ENCODE results near the gene SERGEF.

SERGEF gene

DNA sequence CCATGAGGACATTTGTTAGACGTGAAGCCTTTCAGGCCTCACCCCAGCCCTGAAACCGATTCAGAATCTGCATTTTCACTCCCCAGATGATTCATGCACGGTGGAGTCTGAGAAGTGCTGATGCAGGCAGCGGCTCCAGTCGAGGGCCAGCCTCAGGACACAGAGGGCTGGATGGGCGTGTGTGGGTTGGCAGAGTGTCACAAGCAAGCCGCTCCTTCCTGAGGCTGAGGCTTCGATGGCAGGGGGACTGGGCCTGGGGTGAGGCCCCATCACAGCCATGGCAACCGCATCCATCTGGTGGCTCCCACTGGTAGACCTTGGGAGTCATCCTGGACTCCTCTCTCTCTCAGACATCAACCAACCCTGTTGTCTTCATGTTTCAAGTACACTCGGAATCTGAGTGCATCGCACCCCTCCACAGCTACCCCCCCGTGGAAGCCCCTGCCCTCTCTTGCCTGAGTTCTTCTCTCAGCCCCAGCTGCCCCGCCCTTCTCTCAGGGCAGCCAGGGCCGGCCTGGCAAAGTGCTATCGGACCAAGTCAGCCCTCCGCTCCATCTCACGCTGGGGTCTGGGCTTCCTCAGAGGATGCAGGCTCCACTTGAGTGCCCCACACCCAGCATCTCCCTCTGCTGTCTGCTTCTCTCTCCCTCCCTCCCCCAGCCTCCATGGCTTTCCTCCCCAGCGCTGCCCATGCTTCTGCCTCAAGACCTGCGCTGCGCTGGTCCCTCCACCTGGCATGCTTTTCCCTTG lies 267.6 kb downstream of the SERGEF start:
- no peak for DNase-seq

DNA sequence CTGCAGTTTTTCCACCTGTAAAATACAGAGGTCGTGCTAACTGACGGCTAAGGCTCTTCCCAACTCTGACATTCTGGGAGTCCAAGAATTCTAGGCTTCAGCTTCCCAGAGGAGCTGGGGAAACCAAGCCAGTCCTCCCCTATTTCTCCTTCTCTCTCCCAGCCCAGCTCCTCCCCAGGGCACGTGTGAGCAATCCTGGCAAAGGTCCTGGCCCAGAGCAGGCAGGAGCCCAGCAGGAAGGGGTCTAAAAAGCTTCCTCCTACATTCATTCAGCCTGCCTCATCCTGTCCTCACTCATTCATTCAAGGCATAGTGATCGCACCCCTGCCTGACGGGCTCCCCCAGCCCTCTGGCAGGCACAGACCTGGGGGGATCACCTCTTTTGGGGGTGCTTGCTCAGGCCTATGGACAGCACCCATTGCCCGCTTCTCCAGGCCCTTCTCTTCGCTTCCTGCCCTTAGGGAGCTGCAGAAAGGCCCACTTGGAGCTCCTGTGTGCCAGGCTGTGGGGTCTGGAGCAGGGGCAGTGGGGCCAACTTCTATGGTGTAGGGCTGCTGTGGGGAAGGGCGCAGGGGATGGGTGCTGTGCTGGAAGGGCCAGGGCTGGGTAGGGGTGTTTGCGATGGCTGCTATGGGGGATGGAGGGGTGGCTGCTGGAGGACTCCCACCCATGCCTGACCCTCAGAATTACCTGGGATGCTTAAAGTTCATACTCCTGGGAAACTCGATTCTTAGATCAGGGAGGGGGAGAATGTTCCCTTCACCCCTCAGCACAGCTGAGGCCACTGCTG lies 268.5 kb downstream of the SERGEF start:
- no peak for DNase-seq

DNA sequence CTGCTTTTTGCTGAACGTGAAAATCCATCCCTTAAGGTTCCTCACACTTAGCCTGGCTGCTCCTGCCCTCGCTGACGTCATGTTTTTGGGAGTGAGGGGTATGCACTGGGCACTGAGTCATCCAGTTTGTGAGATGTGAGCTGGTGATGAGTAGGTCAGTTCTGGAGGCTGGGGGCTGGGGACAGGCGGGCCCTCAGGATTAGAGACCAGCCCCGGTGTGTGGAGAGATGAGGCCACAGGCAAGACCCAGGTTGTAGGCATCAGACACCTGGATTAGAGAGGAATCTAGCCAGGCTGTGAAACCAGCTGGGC lies 269.1 kb downstream of the SERGEF start:
- no peak for DNase-seq

DNA sequence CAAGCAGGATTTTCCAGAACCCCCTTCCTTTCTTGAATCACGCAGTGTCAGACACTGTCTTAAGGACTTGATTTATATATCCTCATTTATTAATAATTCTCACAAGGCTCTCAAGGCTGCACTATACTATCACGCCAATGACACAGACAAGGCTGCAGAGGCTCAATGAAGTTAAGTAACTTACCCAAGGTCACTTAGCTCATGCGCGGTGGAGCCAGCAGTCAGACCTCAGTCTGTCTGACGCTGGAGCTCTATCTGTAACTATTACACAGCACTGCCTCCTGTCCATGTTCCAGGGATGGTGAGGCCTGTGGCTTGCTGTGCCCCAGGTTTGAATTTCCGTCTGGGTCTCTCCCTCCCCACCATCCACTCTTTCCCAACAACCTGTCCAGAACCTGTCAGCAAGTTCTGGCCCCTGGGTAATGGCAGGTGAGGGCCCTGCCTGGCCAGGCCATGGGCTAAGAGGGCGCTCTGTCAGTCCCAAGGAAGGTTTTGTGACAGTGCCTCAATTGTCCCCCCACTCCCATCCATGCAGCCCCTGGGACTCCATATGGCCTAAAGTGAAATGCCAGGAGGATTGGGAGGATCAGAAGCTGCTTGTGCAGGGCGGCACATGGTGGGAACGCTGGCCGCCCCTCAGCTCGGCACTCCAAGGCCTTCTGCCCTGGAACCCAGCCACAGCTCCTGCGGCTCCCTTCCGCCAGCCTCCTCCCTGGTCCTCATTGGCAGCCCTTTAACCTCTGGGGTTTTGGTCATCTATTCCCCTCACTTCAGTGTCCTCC lies 269.6 kb downstream of the SERGEF start:
- DNase-seq, result no peak

DNA sequence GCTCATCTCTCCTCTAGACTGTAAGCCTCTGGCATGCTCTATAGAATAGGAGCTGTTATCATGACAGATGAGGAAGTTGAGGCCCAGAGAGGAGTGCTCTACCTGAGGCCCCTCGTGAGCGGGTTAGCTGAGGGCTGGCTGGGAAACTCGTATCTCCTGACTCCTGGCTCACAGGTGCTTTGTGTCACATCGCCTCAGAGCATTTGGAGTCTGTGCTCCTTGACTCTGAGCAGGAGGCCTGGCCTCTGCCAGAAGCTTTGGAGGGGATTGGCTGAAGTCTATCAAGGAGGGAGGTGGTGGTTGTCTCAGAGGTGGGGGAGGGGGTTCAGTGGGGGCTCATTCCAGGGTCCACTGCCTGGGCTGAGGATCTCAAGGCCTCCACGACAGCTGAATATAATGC lies 270.8 kb downstream of the SERGEF start:
- no peak for DNase-seq

DNA sequence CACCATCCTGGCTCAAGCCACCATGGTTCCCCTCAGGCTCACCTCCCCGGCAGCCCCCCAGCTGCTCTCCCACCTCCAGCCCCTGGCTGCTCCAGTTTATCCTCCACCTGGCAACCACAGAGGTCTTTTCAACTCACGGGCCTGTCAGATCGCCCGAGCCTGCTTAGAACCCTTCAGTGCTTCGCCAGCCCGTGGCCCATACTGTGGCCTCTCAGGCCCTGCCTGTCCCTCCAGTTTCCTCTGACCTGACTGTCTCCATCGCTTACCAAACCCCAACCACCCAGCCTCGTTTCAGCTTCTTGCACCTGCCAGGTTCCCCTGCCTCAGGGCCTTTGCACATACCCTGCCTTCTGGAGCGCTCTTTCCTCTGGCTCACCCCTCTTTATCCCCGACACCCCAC lies 271.4 kb downstream of the SERGEF start:
- no peak for DNase-seq

GRCh38 chr11:17740649-17741235 lies 272.1 kb downstream of the SERGEF start:
- no peak for DNase-seq

DNA sequence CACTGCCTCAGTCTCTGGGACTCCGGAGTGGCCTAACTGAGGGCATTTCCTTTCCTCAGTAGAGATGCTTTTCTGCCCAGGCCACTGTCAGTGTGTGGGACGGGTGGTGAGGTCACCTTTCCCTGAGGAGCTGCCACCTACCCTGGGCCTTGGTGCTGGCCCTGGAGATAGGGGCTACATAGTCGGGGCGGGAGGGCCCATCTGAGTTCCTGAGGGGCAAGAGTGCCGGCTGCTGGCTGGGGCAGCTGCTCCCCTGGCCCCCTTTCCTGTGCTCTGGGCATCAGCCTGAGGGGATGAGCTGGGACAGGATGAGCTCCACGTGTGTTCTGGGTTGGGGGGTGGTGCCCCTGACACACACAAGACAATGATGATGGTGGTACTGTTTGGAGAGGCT lies 272.9 kb downstream of the SERGEF start:
- no peak for DNase-seq

GRCh38 chr11:17738151-17738973 lies 274.5 kb downstream of the SERGEF start:
- no peak for DNase-seq
